ENCODE data around the gene MPND.

Gene MPND

GRCh38 chr19:4368128-4368820 lies 24.9 kb downstream of the MPND start:
- no peak for DNase-seq

- DNase-seq: peak; percentile 70
Measured at GRCh38 chr19:4369109-4369887, 25.9 kb downstream of the MPND start.

GRCh38 chr19:4369888-4370260 lies 26.5 kb downstream of the MPND start:
- peak; percentile 84 for DNase-seq

- no peak for DNase-seq
Measured at GRCh38 chr19:4370418-4371041, 27.2 kb downstream of the MPND start.

- no peak for DNase-seq
Measured at GRCh38 chr19:4371247-4372164, 28.1 kb downstream of the MPND start.

GRCh38 chr19:4372165-4373012 lies 29.0 kb downstream of the MPND start:
- no peak for DNase-seq

GRCh38 chr19:4373013-4373367 lies 29.6 kb downstream of the MPND start:
- no peak for DNase-seq

- no peak for DNase-seq
Measured at GRCh38 chr19:4373601-4374497, 30.5 kb downstream of the MPND start.

GRCh38 chr19:4374498-4375163 lies 31.3 kb downstream of the MPND start:
- no peak for DNase-seq

- no peak for DNase-seq
Measured at GRCh38 chr19:4375164-4376027, 32.0 kb downstream of the MPND start.

- DNase-seq: no peak
Measured at GRCh38 chr19:4376028-4376670, 32.8 kb downstream of the MPND start.

- DNase-seq: no peak
Measured at GRCh38 chr19:4376671-4376990, 33.3 kb downstream of the MPND start.

- DNase-seq: no peak
Measured at GRCh38 chr19:4376991-4377781, 33.8 kb downstream of the MPND start.

- DNase-seq: no peak
Measured at GRCh38 chr19:4378886-4379285, 35.5 kb downstream of the MPND start.

- peak; percentile 39 for DNase-seq
Measured at GRCh38 chr19:4379383-4380253, 36.3 kb downstream of the MPND start.

GRCh38 chr19:4380254-4380727 lies 36.9 kb downstream of the MPND start:
- peak; percentile 50 for DNase-seq

Data from activated naive CD4-positive, alpha-beta T cell treated with Interleukin-2 at 50 U/mL for 16 hours (primary cell).